ENCODE data around the gene GOT1.

- TF ChIP-seq POLR2A (IDR thresholded peaks at IDR 0.05) (no peak), CTCF (IDR thresholded peaks at IDR 0.05) (no peak)
These were observed 30.8 kb downstream of the GOT1 start for GRCh38 chr10:99399664-99400063.

Data from esophagus squamous epithelium (tissue), 4 donors.